GM21576 (cell line): Measurements from ENCODE around the gene MDC1.
"Not testable (repeated sequence)": the region's sequence is repeated elsewhere in the genome, so short reads cannot be mapped to it uniquely, and the experiment has no call there.

Experiments
- ATAC-seq: cut with Tn5 transposase; IDR thresholded peaks from one replicate; pipeline ENCODE4 v1.9.1; 2021; ENCODE audit warnings: mild to moderate bottlenecking, moderate library complexity; ENCODE audit not compliant: unreplicated experiment

The MDC1 gene

DNA sequence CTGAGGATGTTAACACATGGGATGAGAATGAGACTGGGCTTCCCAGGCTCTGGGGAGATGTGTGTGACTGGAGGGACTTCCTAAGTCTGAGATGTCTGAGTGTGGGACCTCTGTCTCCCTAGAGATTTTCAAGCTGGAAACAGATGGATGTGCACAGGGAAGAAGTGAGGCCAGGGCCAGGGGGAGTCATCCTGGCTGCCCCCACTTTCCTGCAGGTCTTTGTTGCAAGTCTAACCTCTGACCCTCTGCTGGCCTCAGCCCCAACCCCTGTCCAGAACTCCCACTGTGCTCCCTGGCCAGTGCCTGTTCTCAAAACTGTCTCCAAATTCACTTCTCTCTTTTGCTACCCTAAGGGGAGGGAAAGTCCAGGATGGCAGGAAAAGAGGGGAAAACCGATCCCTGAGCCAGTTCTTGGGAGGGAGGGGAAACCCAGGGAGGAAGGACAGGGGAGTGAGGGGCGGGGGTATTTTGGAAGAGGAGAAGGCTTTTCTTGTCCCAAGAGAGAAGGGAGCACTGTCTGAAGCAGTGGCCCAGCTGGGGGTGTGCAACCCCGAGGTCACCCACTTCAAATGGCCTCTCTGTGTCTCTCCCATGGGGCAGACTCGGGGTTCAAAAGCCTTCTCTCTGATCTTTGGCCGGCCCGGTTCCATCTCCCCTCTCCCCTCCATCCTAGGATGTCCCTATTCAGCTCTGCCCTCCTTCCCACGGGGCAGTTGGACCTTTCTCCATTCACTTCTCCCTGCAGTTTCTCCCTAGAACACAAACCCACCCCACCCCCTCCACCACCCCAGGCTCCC is 33.7 kb downstream of the MDC1 start:
- no peak for ATAC-seq

DNA sequence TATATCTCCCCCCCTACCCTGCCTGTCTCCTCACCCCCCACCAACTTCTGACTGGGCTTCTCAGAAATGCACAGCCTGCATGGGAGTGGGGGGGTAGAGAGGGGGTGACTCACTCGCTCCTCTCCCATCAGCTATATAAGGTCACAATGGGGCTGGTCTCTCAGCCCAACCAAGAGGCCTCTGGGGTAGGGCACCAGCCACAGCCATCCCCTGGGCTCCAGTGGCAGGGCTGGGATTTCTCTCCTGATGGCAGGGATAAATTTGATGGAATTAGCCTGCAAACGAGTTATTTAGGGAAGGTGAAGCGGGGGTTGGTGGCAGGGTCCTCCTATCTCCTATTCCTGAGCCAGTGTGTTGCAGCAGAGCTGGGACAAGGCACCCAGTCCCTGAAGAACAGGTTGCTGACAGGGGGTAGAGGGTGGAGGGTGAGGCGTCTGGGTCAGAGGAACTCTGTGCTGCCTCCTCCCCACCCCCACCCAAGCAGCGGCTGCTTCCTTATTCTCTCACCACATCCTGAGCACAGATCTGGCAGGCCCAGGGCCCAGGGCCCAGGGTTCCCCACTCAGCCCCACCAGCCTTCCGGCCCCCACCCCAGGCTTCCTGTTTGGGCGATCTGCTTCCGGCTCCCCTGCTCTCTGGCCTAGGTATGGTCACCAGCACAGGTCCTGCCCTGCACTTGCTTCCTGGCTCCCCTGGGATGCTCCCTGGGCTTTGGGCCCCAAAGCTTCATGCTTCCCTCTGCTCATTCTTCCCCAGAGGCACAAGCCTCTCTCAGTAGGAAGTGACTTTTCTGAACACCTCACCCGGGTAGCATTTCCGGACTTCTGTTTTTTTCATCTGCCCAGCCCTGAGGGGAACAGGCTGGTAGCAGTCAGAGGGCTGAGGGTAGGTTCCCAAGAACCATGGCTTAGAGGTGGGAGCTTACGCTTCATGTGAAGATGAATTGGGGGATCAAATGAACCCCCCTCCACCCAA is 34.7 kb downstream of the MDC1 start:
- ATAC-seq = peak; percentile 40

DNA sequence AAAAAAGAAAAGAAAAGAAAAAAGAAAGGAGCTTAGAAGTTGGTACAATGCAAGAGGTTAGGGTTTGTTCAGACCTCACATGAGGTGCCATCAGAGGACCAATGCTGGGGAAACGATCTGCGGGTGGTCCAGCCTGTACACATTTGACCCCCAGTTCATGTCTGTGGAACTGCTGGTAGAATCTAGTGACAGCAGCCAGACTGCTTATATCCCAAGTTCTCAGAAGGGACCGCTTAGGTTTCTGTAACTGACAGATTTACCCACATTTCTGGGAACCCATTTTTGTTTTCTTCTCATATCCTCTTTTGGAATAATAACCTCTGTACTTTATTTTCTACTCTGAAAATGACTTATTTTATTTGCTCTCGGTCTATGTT is 35.3 kb downstream of the MDC1 start:
- ATAC-seq = no peak

DNA sequence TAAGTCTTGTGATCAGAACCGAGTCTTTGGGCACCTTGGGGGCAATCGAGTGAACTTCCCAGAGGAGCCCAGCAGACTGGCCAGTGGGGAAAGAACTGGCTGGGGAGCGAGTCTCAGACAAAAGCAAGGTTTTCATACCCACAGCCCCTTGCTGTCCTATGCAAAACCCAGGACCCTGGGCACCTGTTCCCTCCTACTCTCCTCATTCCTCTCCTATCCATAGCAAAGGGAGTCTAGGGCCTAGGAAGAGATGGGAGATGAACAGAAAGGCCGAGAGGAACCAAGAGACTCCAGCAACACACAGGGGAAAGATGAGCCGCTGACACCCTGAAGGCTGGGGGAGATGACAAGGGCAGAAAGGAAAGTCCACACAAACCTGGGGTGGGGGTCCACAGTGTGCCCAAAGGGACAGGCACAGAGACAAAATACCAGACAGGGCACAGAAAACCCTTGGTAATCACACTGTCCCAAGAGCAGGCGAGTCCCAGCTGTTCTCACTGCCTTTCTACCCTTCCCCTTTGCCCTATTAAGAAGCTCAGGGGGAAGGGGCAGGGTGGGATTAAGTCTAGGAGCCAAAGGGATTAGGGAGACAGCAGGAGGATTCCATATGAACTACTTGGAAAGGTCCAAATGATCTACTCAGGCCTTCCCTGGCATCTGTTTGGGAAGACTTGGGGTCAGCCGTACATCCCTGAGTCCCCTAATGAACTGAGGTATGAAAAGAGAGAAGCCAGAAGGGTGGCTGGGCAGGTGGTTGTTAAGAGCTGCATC is 37.1 kb downstream of the MDC1 start:
- ATAC-seq = no peak

DNA sequence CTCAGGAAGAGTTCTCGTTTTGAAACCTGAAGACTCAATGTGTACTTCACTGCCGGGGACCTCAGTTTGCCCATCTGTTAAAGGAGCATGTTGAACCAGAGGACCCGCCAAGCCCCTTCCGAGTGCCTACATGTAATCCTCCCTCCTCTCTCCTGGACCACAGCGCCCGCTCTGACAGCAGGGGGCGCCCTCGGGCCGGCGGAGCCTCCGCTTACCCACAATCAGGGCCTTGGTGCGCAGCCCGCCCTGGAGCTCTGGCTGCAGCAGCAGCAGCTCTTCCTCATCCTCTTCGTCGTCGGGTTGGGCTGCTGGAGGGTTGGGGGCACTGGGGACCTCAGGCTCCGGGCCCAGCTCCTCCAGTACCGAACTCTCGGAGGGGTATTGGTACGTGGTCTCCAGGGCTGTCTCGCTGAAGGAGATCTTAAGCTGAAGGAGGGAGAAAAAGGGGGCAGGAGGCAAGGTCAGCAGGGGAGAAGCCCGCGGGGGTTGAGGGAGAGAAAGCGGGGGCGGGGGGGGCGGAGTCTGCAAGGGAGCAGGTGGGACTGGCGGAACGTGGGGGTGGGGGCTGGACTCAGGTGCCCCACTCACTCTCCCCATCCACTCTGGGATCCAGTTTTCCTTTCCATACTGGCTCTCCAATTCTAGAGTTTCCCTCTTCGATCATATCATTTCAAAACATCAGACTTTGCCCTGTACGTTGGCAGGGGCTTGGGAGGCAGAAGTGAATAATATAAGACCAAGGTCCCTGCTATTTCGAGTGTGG is 37.9 kb downstream of the MDC1 start:
- ATAC-seq = peak; percentile 31

DNA sequence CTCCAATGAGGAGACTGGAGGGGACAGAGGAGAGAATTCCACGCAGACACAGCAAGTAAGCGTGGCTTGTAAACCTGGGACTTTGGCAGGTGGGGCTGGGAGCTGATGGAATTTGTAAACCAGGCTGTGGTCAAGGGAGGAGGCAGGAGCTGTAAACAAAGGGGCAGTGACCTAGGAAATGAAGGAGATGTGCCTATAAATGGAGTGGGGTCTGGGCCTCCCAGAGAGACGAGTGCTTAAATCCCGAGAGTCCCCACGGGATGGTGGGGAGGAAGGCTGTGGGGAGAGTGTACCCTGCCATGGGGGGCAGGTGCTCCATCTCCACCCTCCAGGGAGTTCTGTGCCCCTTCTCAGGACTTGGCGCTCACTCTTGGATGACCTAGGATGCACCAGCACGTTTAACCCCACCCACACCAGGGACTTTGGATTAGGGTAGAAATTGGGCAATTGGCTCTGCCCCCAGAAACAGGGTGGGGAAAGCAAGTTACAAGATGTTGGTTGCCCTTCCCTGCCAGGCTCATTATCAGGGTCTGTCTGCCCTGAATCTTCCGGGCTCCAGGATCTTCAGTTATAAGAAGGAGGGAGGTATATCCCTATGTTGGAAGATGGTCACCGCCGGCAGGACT is 40.3 kb downstream of the MDC1 start:
- ATAC-seq = no peak

DNA sequence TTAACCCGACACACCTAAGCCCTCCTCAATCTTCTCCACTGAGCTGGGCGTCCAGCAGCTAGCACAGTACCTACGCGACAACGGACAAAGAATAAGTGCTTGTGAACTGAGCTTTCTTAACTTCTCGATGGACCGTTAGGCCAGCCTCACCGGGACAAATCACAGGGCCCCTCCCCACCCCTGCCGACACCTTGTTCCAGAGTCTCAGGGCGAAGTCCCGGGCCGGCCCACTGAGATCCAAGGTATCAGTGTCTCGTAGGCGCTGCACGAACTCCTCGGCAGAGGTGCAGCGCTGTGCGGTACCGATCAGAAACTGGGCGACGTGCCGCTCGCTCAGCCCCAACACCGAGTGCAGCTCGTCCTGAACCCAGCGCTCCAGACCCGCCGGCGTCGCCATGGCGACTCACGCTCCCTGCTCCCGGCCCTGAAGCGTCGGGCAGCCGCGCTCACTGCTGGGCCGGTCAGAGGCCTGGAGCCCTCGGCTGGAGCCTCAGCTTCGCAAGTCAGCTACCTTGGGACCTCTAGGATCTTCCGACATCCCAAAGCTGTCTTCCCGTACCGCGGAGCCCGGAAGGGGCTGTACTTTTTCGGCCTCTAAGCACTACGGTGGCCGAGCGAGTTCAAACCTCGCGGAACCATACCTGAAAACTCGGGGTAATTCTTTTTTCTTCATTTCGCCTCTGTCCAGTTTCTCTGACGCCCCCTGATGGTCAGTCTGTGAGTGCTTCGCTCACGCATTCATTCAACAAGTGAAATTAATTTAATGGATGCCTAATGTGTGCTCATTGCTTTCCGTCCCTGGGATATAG is 44.4 kb downstream of the MDC1 start, which contains the start of gene DHX16:
Gene DHX16, minus strand, starts transcription at position 562 of the 809 bp plus-strand sequence. Its CDS starts 165 bp downstream, at position 397.
- ATAC-seq = peak; percentile 57

DNA sequence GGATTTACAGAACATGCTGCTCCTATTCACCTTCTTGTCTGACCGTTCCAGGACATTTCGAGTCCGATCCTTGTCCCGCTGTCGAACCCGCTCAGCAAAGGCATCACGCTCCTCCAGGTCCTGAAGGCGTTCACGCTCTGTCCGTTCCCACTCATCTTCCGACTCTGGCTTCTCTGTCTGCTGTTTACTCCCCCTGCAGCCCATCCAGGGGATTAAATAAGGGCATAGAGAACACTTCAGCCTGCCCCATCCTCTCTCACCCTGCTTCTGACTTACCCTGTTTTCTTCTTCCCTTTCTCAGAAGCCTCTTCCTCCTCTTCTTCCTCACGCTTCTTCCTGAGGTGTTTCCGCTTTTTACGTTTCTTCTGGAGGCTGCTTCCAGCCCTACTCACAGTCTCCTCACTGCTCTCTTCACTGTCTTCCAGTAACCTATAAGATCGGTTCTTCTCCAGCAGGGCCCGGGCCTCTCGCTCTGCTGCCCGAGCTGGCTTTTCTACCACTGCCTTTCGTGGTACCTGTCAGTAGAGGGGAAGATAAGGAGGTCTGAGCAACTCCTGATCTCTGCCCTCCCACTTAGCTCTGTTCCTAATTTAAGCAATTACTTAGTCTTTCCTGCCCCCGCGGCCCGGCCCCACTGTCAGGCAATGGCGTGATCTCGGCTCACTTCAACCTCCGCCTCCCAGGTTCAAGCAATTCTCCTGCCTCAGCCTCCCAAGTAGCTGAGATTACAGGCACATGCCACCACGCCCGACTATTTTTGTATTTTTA is 46.1 kb downstream of the MDC1 start:
- ATAC-seq = no peak

DNA sequence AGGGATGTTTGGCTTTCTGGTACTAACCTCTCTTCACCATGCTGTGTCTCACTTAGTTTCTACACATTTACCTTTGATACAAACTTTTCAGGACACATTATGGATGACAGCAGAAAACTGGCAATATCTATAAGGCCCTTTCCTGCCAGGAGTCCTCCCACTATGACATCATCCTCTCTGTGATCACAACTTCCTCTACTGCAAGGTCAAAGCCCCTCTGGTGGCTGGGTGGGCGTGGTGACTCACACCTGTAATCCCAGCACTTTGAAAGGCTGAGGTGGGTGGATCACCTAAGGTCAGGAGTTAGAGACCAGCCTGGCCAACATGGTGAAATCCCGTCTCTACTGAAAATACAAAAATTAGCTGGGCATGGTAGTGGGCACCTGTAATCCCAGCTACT is 50.8 kb downstream of the MDC1 start:
- not testable (repeated sequence) for ATAC-seq

DNA sequence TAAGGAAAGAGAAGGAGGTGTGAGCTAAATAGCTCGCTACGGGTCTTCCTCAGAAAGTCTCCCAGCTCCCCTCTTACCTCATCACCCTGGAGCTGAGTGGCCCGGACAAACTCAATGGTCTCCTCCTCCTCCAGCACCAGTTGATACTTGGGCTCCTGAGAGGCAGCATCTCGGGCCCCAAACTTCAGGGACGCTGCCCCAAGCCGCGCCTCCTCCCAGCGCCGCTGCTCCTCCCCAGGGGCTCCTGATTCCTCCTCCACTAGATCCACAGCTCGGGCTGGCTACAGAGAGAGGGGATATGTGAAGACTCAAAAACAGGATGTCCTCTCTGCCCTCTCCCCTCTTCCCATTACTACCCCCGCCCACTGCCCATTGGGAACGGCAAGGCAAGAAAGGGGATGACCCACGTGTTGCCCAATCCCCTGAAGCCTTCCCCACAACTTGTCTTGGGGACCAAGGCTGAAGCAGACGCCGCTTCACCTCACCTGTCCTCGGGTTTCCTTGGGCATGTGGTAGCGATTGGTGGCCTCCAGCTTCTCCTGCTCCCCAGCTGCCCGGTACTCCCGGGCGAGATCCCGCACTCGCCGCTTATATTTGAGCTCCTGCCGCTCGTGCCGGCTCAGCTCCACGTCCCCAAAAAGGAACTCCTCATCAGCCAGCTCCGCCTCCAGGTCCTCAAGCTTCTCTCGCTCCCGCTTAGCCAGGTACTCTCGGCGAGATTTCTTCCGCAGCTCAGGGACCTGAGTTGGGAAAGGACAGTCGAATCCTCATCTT is 51.9 kb downstream of the MDC1 start:
- ATAC-seq = no peak

DNA sequence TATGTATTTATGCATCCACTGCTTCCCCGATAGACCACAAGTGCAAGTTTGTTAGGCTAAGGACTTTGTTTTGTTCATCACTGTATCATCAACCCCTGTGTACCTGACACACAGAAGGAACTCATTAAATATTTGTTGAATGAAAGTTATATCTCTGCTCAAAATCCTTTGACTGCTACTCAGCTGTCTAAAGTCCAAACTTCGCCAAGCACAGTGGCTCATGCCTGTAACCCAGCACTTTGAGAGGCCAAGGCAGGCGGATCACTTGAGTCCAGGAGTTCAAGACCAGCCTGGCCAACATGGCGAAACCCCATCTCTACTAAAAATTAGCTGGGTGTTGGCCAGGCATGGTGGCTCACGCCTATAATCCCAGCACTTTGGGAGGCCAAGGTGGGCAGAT is 59.2 kb downstream of the MDC1 start:
- not testable (repeated sequence) for ATAC-seq

DNA sequence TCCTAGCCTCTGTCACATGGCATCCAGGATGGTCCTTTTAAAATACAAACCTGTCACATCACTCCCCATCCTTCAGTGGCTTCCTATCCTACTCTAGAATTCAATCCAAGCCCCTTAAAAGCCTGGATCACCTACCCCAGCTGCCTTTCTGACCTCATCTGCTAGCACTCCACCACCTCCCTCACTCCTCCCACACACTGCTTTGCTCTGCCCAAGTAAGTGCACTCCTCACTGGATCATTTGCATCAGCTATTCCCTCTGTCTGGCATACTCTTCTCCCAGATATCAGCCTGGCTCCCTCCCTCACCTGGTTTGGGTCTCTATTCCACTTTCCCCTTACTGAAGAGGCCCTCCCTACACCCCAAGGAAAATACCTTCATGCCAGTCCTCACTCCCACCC is 59.6 kb downstream of the MDC1 start:
- no peak for ATAC-seq

DNA sequence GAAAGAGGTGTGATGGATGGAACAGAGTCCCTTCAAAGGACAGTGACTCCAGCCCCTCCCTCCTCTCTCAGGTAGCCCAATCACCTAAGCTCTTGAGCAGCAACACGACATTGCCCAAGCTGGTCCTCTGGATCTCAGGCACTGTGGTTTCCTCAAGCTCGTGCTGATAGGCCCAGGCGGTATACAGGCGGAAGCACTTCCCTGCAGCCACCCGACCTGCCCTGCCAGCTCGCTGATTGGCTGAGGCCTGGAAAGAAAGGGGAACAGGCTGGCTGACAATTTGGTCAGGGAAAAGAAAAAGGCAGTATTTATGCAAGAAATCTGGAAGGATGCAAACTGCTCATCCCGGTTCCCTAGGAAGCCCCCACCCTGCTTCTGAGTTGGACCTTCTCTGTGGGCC is 60.6 kb downstream of the MDC1 start:
- no peak for ATAC-seq

DNA sequence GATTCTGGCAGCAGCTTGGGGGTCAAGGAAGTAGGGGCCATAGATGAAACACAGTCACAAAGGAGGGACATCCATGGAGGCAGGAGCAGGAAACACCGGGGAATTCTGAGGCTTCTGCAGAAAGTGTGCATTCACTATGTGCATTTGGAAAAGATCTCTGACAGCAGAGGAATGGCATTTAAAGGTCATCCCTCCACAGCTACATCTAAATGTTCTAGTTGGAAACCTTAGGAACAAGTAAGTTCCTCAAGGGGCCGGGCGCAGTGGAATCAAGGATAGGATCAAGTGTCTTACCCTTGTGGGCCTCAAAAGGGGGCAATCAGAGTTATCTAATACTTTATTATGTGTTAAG is 61.4 kb downstream of the MDC1 start:
- no peak for ATAC-seq

DNA sequence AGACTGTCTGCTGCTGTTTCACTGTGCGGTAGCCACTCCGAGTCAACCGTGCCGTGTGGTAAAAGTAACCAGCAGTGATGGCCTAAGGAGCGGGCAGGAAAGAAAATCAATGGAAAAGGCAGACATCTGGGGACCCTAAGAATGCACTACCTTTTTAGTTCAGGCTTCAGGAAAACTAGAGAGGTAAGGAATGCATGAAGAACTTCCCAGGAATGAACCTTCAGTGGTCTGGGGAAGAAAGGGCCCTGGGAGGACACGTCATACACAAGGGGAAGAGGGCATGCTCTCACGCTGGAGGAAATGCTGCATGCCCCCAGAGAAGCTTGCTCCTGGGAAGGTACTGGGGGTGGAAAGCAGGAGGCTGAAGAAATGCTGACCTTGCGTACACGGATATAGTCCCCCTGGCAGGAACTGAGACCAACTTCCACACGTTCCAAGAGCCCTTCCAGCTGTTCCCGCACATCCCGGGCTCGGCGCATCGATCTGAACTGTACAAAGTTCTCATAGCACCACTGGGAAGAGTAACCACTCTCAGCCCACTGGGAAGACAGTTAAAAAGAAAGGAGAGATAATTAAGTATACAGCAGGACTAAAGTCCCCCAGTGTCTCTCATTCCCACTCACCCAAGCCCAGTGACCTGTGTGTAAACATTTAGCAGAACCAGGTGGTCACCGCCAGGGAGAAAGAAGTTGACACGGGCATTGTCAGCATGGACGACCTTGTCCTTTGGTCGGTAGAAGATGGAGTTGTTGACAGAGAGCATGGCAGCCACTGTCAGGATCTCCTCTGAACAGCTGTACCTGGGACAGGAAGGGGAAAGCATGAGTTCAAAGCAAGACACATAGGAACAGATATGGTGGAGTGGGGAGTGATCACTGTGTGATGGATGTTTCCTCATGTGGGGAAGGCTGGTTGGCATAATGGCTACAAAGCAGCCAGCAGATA is 62.0 kb downstream of the MDC1 start:
- no peak for ATAC-seq

DNA sequence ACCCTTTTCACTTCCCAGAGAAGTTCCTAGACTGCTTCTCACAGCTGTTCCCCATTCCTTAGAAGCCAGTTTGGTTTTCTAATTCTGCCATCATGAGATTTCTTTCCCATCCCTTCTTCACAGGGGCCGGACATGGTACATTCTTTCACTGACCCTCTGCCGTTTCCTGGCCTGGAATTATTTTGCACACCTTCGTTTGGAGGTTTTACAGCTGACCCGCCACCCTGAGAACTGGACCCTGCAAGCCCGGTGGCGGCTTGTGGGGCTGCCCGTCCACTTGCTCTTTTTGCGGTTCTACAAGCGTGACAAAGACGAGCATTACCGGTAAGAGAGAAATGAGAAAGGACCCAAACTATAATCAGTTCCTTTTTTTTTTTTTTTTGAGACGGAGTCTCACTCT is 65.9 kb downstream of the MDC1 start:
- ATAC-seq = no peak
